ENCODE measurements around the gene RAB27A.

RAB27A gene

GRCh38 chr15:55277116-55277564 lies 12.5 kb downstream of the RAB27A start:
- Histone ChIP-seq H3K4me1 (ENCODE audit: insufficient read depth, low read length) (peaks cover 16% of the 10 kb centered on the region), H3K9ac (ENCODE audit: low read depth, low read length) (no peak overlapping the region), H3K4me3 (ENCODE audit: low read depth in 1 of 2, low read length in 2 of 2) (no peak overlapping the region), H3K27me3 (ENCODE audit: insufficient read depth, low read length, poor library complexity) (no peaks in the 10 kb centered on the region), H3K27ac (ENCODE audit: low read length) (no peak overlapping the region), H2AFZ (ENCODE audit: low read depth, low read length) (no peak overlapping the region), H3K4me2 (ENCODE audit: insufficient read depth, low read length) (no peak overlapping the region), H3K9me3 (ENCODE audit: insufficient read depth, low read length, severe bottlenecking) (no peaks in the 10 kb centered on the region), H4K20me1 (ENCODE audit: insufficient read depth, low read length) (no peaks in the 10 kb centered on the region), H3K36me3 (ENCODE audit: insufficient read depth, low read length) (no peaks in the 10 kb centered on the region), H3K79me2 (ENCODE audit: insufficient read depth, low read length) (0 out of 2 replicates have a peak, but pooled peaks cover 2% of the 10 kb centered on the region)
- TF ChIP-seq CTCF (IDR thresholded peaks at IDR 0.05; ENCODE audit: borderline replicate concordance, extremely low read depth, low read length, poor library complexity, severe bottlenecking) (no peak), EZH2 (IDR thresholded peaks at IDR 0.05; ENCODE audit: borderline replicate concordance, low read depth, low read length, severe bottlenecking) (no peak)
- ATAC-seq (ENCODE audit: insufficient read depth, low read depth) (peak; percentile 64), DNase-seq (peak; percentile 23)

GRCh38 chr15:55276324-55276723 lies 13.3 kb downstream of the RAB27A start:
- no peak for TF ChIP-seq EZH2 (IDR thresholded peaks at IDR 0.05; ENCODE audit: borderline replicate concordance, low read depth, low read length, severe bottlenecking)
- TF ChIP-seq CTCF (IDR thresholded peaks at IDR 0.05; ENCODE audit: borderline replicate concordance, extremely low read depth, low read length, poor library complexity, severe bottlenecking) = no peak
- no peaks in the 10 kb centered on the region for H3K27me3 ChIP-seq (ENCODE audit: insufficient read depth, low read length, poor library complexity)
- peaks cover 16% of the 10 kb centered on the region for H3K4me1 ChIP-seq (ENCODE audit: insufficient read depth, low read length)
- H3K9me3 ChIP-seq (ENCODE audit: insufficient read depth, low read length, severe bottlenecking) = no peaks in the 10 kb centered on the region
- no peak for DNase-seq
- no peak overlapping the region for H3K4me2 ChIP-seq (ENCODE audit: insufficient read depth, low read length)
- no peak overlapping the region for H3K9ac ChIP-seq (ENCODE audit: low read depth, low read length)
- ATAC-seq (ENCODE audit: insufficient read depth, low read depth) = no peak
- H3K27ac ChIP-seq (ENCODE audit: low read length) = no peak overlapping the region
- 0 out of 2 replicates have a peak, but pooled peaks cover 2% of the 10 kb centered on the region for H3K79me2 ChIP-seq (ENCODE audit: insufficient read depth, low read length)
- no peaks in the 10 kb centered on the region for H4K20me1 ChIP-seq (ENCODE audit: insufficient read depth, low read length)
- H3K4me3 ChIP-seq (ENCODE audit: low read depth in 1 of 2, low read length in 2 of 2) = no peak overlapping the region
- no peaks in the 10 kb centered on the region for H3K36me3 ChIP-seq (ENCODE audit: insufficient read depth, low read length)
- H2AFZ ChIP-seq (ENCODE audit: low read depth, low read length) = no peak overlapping the region

GRCh38 chr15:55270291-55270690 lies 19.3 kb downstream of the RAB27A start:
- H3K36me3 ChIP-seq (ENCODE audit: insufficient read depth, low read length) = no peaks in the 10 kb centered on the region
- no peak overlapping the region for H3K4me3 ChIP-seq (ENCODE audit: low read depth in 1 of 2, low read length in 2 of 2)
- no peaks in the 10 kb centered on the region for H3K27me3 ChIP-seq (ENCODE audit: insufficient read depth, low read length, poor library complexity)
- no peak overlapping the region for H2AFZ ChIP-seq (ENCODE audit: low read depth, low read length)
- ATAC-seq (ENCODE audit: insufficient read depth, low read depth) = no peak
- H3K9ac ChIP-seq (ENCODE audit: low read depth, low read length) = no peak overlapping the region
- DNase-seq = no peak
- no peak overlapping the region for H3K27ac ChIP-seq (ENCODE audit: low read length)
- TF ChIP-seq EZH2 (IDR thresholded peaks at IDR 0.05; ENCODE audit: borderline replicate concordance, low read depth, low read length, severe bottlenecking) = no peak
- no peak for TF ChIP-seq CTCF (IDR thresholded peaks at IDR 0.05; ENCODE audit: borderline replicate concordance, extremely low read depth, low read length, poor library complexity, severe bottlenecking)
- no peaks in the 10 kb centered on the region for H3K9me3 ChIP-seq (ENCODE audit: insufficient read depth, low read length, severe bottlenecking)
- no peaks in the 10 kb centered on the region for H4K20me1 ChIP-seq (ENCODE audit: insufficient read depth, low read length)
- no peak overlapping the region for H3K4me2 ChIP-seq (ENCODE audit: insufficient read depth, low read length)
- H3K79me2 ChIP-seq (ENCODE audit: insufficient read depth, low read length) = 0 out of 2 replicates have a peak, but pooled peaks cover 2% of the 10 kb centered on the region
- H3K4me1 ChIP-seq (ENCODE audit: insufficient read depth, low read length) = no peaks in the 10 kb centered on the region
